Natural killer cell treated with Interleukin-12 subunit alpha and Interleukin-12 subunit beta and Interleukin-15 and Interleukin-18, amount 100 ng/mL, for 72 hours (primary cell): Measurements from ENCODE around the gene SUSD4. TPM values are rescaled to one million over a fixed set of nuclear protein-coding genes. Genes with fewer than 3 reads are reported as not detected.

ENCODE experiments used
- ATAC-seq, 2 donors: fragments of 150-1000 bp; cut with Tn5 transposase in 1 of 2; sonication (Bioruptor Pico), chemical (Tn5 transposase) in 1 of 2; 2 replicates each; pipeline ENCODE4 v1.10.0; 2021
- DNase-seq: peaks from one replicate; pipeline ENCODE4 v3.0.0; 2022; ENCODE audit warnings: low spot score
- H3K27ac Mint-ChIP-seq, 2 donors: 1 replicate in 1 of 2; 2 replicates in 1 of 2; pipeline ENCODE4 v1.8.0; 2022; ENCODE audit warnings: mixed read lengths in 2 of 2, mild to moderate bottlenecking in 1 of 2, moderate library complexity in 1 of 2
- H3K27me3 Mint-ChIP-seq, 2 donors: 1 replicate in 1 of 2; 2 replicates in 1 of 2; pipeline ENCODE4 v1.8.0; 2022; ENCODE audit warnings: mixed read lengths in 2 of 2
- H3K36me3 Mint-ChIP-seq: one replicate; pipeline ENCODE4 v1.8.0; 2022; ENCODE audit warnings: mixed read lengths
- H3K4me1 Mint-ChIP-seq, 2 donors: 1 replicate in 1 of 2; 2 replicates in 1 of 2; pipeline ENCODE4 v1.8.0; 2022; ENCODE audit warnings: low read depth in 2 of 2, mixed read lengths in 2 of 2, mild to moderate bottlenecking in 1 of 2
- H3K4me3 Mint-ChIP-seq: one replicate; pipeline ENCODE4 v1.8.0; 2022; ENCODE audit warnings: mixed read lengths
- H3K9me3 Mint-ChIP-seq: 2 replicates; pipeline ENCODE4 v1.8.0; 2022; ENCODE audit warnings: mixed read lengths
- total RNA-seq, 2 donors: library from RNA; stranded (reverse); gene quantifications; one replicate each; pipeline ENCODE4 v1.2.3, GENCODE V29; 2022

SUSD4 gene
- total RNA-seq, 2 donors from 2014 or later: not detected

- no peak for ATAC-seq
- H3K27ac Mint-ChIP-seq: no peak overlapping the region
- H3K4me3 Mint-ChIP-seq: no peak overlapping the region
- no peaks in the 10 kb centered on the region for H3K36me3 Mint-ChIP-seq
- H3K9me3 Mint-ChIP-seq: no peaks in the 10 kb centered on the region
- H3K27me3 Mint-ChIP-seq: peaks cover 9 to 32% of the 10 kb centered on the region in 2 donors
- DNase-seq: no peak
- no peaks in the 10 kb centered on the region for H3K4me1 Mint-ChIP-seq
Observed at GRCh38 chr1:223331301-223331700, 32.7 kb downstream of the SUSD4 start.

GRCh38 chr1:223330466-223330865 lies 33.5 kb downstream of the SUSD4 start:
- DNase-seq (no peak), ATAC-seq (no peak)
- no peaks in the 10 kb centered on the region for H3K4me1 Mint-ChIP-seq
- no peaks in the 10 kb centered on the region for H3K9me3 Mint-ChIP-seq
- no peaks in the 10 kb centered on the region for H3K36me3 Mint-ChIP-seq
- H3K4me3 Mint-ChIP-seq: no peak overlapping the region
- H3K27ac Mint-ChIP-seq: no peak overlapping the region
- peaks cover 9 to 37% of the 10 kb centered on the region in 2 donors for H3K27me3 Mint-ChIP-seq

- ATAC-seq (no peak), DNase-seq (no peak)
- H3K9me3 Mint-ChIP-seq: no peaks in the 10 kb centered on the region
- no peak overlapping the region for H3K27ac Mint-ChIP-seq
- H3K4me1 Mint-ChIP-seq: no peaks in the 10 kb centered on the region
- no peak overlapping the region for H3K4me3 Mint-ChIP-seq
- peaks cover 7 to 39% of the 10 kb centered on the region in 2 donors for H3K27me3 Mint-ChIP-seq
- H3K36me3 Mint-ChIP-seq: no peaks in the 10 kb centered on the region
Observed at GRCh38 chr1:223329664-223330415, 34.1 kb downstream of the SUSD4 start.

GRCh38 chr1:223329252-223329651 lies 34.7 kb downstream of the SUSD4 start:
- peaks cover 7 to 39% of the 10 kb centered on the region in 2 donors for H3K27me3 Mint-ChIP-seq
- no peaks in the 10 kb centered on the region for H3K4me1 Mint-ChIP-seq
- H3K4me3 Mint-ChIP-seq: no peak overlapping the region
- H3K36me3 Mint-ChIP-seq: no peaks in the 10 kb centered on the region
- DNase-seq (no peak), ATAC-seq (no peak)
- no peak overlapping the region for H3K27ac Mint-ChIP-seq
- no peaks in the 10 kb centered on the region for H3K9me3 Mint-ChIP-seq

- Mint-ChIP-seq H3K4me3 (no peak overlapping the region), H3K9me3 (no peaks in the 10 kb centered on the region), H3K36me3 (no peaks in the 10 kb centered on the region), H3K27ac (no peak overlapping the region), H3K4me1 (peaks cover under 1 to 2% of the 10 kb centered on the region in 2 donors), H3K27me3 (peaks cover 7 to 39% of the 10 kb centered on the region in 2 donors)
- ATAC-seq (no peak), DNase-seq (no peak)
Observed at GRCh38 chr1:223328566-223328965, 35.4 kb downstream of the SUSD4 start.

GRCh38 chr1:223326776-223327175 lies 37.2 kb downstream of the SUSD4 start:
- no peaks in the 10 kb centered on the region for H3K36me3 Mint-ChIP-seq
- H3K27ac Mint-ChIP-seq: no peak overlapping the region
- peaks cover 7 to 52% of the 10 kb centered on the region in 2 donors for H3K27me3 Mint-ChIP-seq
- no peaks in the 10 kb centered on the region for H3K9me3 Mint-ChIP-seq
- DNase-seq: no peak
- H3K4me3 Mint-ChIP-seq: no peak overlapping the region
- ATAC-seq: no peak
- H3K4me1 Mint-ChIP-seq: peaks cover 5 to 13% of the 10 kb centered on the region in 2 donors

- Mint-ChIP-seq H3K36me3 (no peaks in the 10 kb centered on the region), H3K27me3 (peaks cover 4 to 39% of the 10 kb centered on the region in 2 donors), H3K4me3 (no peak overlapping the region), H3K4me1 (peaks cover 5 to 13% of the 10 kb centered on the region in 2 donors), H3K9me3 (no peaks in the 10 kb centered on the region), H3K27ac (no peak overlapping the region)
- no peak for DNase-seq
- ATAC-seq: no peak
Observed at GRCh38 chr1:223323491-223324484, 40.2 kb downstream of the SUSD4 start.

- no peaks in the 10 kb centered on the region for H3K36me3 Mint-ChIP-seq
- peaks cover 4 to 38% of the 10 kb centered on the region in 2 donors for H3K27me3 Mint-ChIP-seq
- ATAC-seq (no peak), DNase-seq (no peak)
- no peak overlapping the region for H3K27ac Mint-ChIP-seq
- H3K4me1 Mint-ChIP-seq: peaks cover 5 to 13% of the 10 kb centered on the region in 2 donors
- H3K9me3 Mint-ChIP-seq: no peaks in the 10 kb centered on the region
- H3K4me3 Mint-ChIP-seq: no peak overlapping the region
Observed at GRCh38 chr1:223322868-223323267, 41.1 kb downstream of the SUSD4 start.

GRCh38 chr1:223320959-223321358 lies 43.0 kb downstream of the SUSD4 start:
- DNase-seq (no peak), ATAC-seq (peak in 1 of 2 donors; percentile 40)
- Mint-ChIP-seq H3K9me3 (no peaks in the 10 kb centered on the region), H3K27me3 (peaks cover 5 to 24% of the 10 kb centered on the region in 2 donors), H3K4me3 (no peak overlapping the region), H3K4me1 (peaks cover 5 to 13% of the 10 kb centered on the region in 2 donors), H3K27ac (no peak overlapping the region), H3K36me3 (no peaks in the 10 kb centered on the region)

- no peak overlapping the region for H3K27ac Mint-ChIP-seq
- ATAC-seq: no peak
- peaks cover 5 to 13% of the 10 kb centered on the region in 2 donors for H3K4me1 Mint-ChIP-seq
- no peak overlapping the region for H3K4me3 Mint-ChIP-seq
- H3K9me3 Mint-ChIP-seq: no peaks in the 10 kb centered on the region
- H3K36me3 Mint-ChIP-seq: no peaks in the 10 kb centered on the region
- peaks cover 9 to 15% of the 10 kb centered on the region in 2 donors for H3K27me3 Mint-ChIP-seq
- no peak for DNase-seq
Observed at GRCh38 chr1:223319905-223320580, 43.9 kb downstream of the SUSD4 start.

- ATAC-seq (no peak), DNase-seq (no peak)
- peaks cover 9 to 13% of the 10 kb centered on the region in 2 donors for H3K27me3 Mint-ChIP-seq
- H3K4me1 Mint-ChIP-seq: peaks cover 5 to 13% of the 10 kb centered on the region in 2 donors
- H3K9me3 Mint-ChIP-seq: no peaks in the 10 kb centered on the region
- no peak overlapping the region for H3K27ac Mint-ChIP-seq
- H3K36me3 Mint-ChIP-seq: no peaks in the 10 kb centered on the region
- H3K4me3 Mint-ChIP-seq: no peak overlapping the region
Observed at GRCh38 chr1:223319398-223319797, 44.6 kb downstream of the SUSD4 start.

- Mint-ChIP-seq H3K9me3 (no peaks in the 10 kb centered on the region), H3K4me1 (no peaks in the 10 kb centered on the region), H3K4me3 (no peak overlapping the region), H3K36me3 (no peaks in the 10 kb centered on the region), H3K27me3 (peaks cover 0 to 9% of the 10 kb centered on the region in 2 donors), H3K27ac (no peak overlapping the region)
- DNase-seq: no peak
- peak in 1 of 2 donors; percentile 20 for ATAC-seq
Observed at GRCh38 chr1:223316082-223316481, 47.9 kb downstream of the SUSD4 start.

- H3K27ac Mint-ChIP-seq: no peak overlapping the region
- H3K36me3 Mint-ChIP-seq: no peaks in the 10 kb centered on the region
- ATAC-seq (peak in 1 of 2 donors; percentile 36), DNase-seq (no peak)
- no peaks in the 10 kb centered on the region for H3K4me1 Mint-ChIP-seq
- no peak overlapping the region for H3K4me3 Mint-ChIP-seq
- peaks cover 0 to 9% of the 10 kb centered on the region in 2 donors for H3K27me3 Mint-ChIP-seq
- no peaks in the 10 kb centered on the region for H3K9me3 Mint-ChIP-seq
Observed at GRCh38 chr1:223315665-223316064, 48.3 kb downstream of the SUSD4 start.
